HL-60 (cell line): ENCODE results near the gene VWDE.

Experiments used
- DNase-seq, 2 experiments: peaks; one replicate each; pipeline ENCODE4 v3.0.0-alpha.2; 2010 to 2020; ENCODE audit warnings: low read depth in 1 of 2, low spot score in 1 of 2
- H3K27ac ChIP-seq: fragments of 250-450 bp; sonication (Bioruptor Pico); replicated peaks from 2 replicates; pipeline ENCODE4 v1.5.1; 2020; ENCODE audit warnings: mild to moderate bottlenecking, moderate library complexity
- H3K27me3 ChIP-seq: fragments of 250-450 bp; sonication (Bioruptor Pico); 2 replicates; pipeline ENCODE4 v1.5.1; 2021; ENCODE audit warnings: mild to moderate bottlenecking, moderate library complexity; ENCODE audit not compliant: insufficient read depth, poor library complexity, severe bottlenecking
- H3K4me3 ChIP-seq: replicated peaks from 2 replicates; pipeline ENCODE4 v1.5.1; 2011; ENCODE audit warnings: mild to moderate bottlenecking, control low read depth, low read length; ENCODE audit not compliant: insufficient read depth
- CTCF ChIP-seq: IDR thresholded peaks from one replicate; pipeline ENCODE4 v1.5.1; 2011; ENCODE audit warnings: low read length, control low read depth, inconsistent platforms; ENCODE audit not compliant: insufficient read depth
- GABPA ChIP-seq: IDR thresholded peaks from 2 replicates; pipeline ENCODE4 v1.6.1; 2012; ENCODE audit warnings: low read depth
- POLR2AphosphoS5 ChIP-seq: IDR thresholded peaks from 2 replicates; pipeline ENCODE4 v1.6.1; 2012; ENCODE audit warnings: low read depth
- SPI1 ChIP-seq: IDR thresholded peaks from 2 replicates; pipeline ENCODE4 v1.6.1; 2012; ENCODE audit warnings: low read depth, mild to moderate bottlenecking, borderline replicate concordance
- TF ChIP-seq, protein P1 (sequence below): IDR thresholded peaks from 2 replicates; pipeline ENCODE4 v1.6.1; 2012; ENCODE audit warnings: low read depth; ENCODE audit not compliant: insufficient replicate concordance

The VWDE gene

DNA sequence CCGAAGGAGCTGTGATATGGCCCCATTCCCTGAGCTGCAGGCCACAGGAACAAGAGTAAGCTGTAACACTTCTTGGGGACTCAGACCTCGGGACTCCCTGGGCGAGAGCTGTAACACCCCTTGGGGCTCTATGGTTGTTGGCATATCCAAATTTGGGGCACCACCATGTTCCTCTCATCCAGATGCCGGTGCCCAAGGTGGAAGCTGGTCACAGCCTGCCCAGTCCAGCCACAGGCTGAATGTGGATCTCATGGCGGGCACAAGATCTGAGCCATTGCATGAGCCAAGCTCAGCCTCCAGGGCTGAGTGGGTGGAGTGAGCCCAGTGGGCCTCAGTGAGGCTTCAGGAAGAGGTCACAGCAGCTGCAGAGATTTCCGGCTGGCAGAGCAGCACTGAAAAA, 113.7 kb downstream of the VWDE start:
- TF ChIP-seq SPI1 (no peak), CTCF (no peak), POLR2AphosphoS5 (no peak), GABPA (no peak)
- TF ChIP-seq, protein P1, sequence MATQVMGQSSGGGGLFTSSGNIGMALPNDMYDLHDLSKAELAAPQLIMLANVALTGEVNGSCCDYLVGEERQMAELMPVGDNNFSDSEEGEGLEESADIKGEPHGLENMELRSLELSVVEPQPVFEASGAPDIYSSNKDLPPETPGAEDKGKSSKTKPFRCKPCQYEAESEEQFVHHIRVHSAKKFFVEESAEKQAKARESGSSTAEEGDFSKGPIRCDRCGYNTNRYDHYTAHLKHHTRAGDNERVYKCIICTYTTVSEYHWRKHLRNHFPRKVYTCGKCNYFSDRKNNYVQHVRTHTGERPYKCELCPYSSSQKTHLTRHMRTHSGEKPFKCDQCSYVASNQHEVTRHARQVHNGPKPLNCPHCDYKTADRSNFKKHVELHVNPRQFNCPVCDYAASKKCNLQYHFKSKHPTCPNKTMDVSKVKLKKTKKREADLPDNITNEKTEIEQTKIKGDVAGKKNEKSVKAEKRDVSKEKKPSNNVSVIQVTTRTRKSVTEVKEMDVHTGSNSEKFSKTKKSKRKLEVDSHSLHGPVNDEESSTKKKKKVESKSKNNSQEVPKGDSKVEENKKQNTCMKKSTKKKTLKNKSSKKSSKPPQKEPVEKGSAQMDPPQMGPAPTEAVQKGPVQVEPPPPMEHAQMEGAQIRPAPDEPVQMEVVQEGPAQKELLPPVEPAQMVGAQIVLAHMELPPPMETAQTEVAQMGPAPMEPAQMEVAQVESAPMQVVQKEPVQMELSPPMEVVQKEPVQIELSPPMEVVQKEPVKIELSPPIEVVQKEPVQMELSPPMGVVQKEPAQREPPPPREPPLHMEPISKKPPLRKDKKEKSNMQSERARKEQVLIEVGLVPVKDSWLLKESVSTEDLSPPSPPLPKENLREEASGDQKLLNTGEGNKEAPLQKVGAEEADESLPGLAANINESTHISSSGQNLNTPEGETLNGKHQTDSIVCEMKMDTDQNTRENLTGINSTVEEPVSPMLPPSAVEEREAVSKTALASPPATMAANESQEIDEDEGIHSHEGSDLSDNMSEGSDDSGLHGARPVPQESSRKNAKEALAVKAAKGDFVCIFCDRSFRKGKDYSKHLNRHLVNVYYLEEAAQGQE = no peak
- DNase-seq = no peak
- no peaks in the 10 kb centered on the region for H3K27me3 ChIP-seq
- H3K27ac ChIP-seq = no peak overlapping the region
- no peak overlapping the region for H3K4me3 ChIP-seq

DNA sequence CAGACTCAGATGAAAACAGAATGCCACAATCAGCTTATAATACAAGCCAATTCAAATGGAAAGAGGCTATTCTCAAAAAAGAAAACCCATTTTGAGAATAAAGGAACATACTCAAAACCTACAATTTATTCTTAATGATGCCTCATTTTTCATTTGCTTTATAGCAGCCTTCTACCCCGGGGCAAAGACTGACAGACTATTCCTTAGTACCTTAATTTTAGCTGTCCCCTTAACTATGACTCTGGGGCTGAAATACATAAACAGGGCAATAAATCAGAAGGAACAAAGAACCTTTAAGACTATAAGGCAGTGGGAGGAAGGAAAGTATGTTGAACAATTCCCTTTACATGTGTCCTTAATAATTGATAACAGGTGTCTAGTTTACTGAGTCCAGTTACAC, 115.8 kb downstream of the VWDE start:
- Histone ChIP-seq H3K27me3 (no peaks in the 10 kb centered on the region), H3K27ac (no peak overlapping the region), H3K4me3 (no peak overlapping the region)
- TF ChIP-seq GABPA = no peak
- TF ChIP-seq POLR2AphosphoS5 = no peak
- TF ChIP-seq, protein P1 = no peak
- TF ChIP-seq CTCF = no peak
- TF ChIP-seq SPI1 = no peak
- no peak for DNase-seq

DNA sequence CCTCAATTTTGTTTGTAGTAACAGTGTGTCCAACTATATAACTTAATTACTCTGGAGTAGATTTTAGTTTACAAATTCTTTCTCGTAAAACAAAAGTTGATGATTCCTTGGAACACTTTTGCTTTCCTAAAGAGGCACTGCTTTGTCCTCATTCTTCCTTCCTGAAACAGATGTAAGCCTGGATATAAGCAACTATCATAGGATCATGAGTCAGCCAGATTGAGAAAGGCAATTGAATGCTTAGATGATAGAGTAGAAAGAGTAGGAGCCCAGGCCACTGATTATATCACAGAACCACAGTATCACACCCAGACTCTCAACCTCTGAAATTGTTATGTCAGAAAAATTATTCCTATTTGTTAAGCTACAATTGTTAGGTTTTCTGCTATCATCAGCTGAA, 122.6 kb downstream of the VWDE start:
- H3K27ac ChIP-seq = no peak overlapping the region
- H3K27me3 ChIP-seq = no peaks in the 10 kb centered on the region
- H3K4me3 ChIP-seq = no peak overlapping the region
- TF ChIP-seq SPI1 = no peak
- no peak for TF ChIP-seq GABPA
- TF ChIP-seq POLR2AphosphoS5 = no peak
- no peak for TF ChIP-seq CTCF
- TF ChIP-seq, protein P1 = no peak
- no peak for DNase-seq
